ENCODE results near the gene KCNJ18. TPM values are rescaled to one million over a fixed set of nuclear protein-coding genes. Genes with fewer than 3 reads are reported as not detected.
"Not testable (repeated sequence)": the region's sequence is repeated elsewhere in the genome, so short reads cannot be mapped to it uniquely, and the experiment has no call there.

Gene KCNJ18
- total RNA-seq, 4 donors from 2014 or later = not detected

- in situ Hi-C loops (cut with MboI; ENCODE audit: low sequenced_read_pairs in 4 of 4); DNase-seq; H3K36me3 ChIP-seq; H3K4me3 ChIP-seq; H3K9me3 ChIP-seq; intact Hi-C loops (cut with DNase I; ENCODE audit: low total_unique reads); H3K27ac ChIP-seq; H3K27me3 ChIP-seq; ATAC-seq; H3K4me1 ChIP-seq: not testable (repeated sequence)
Measured at GRCh38 chr17:21665935-21666493, 26.3 kb upstream of the KCNJ18 start.

DNA sequence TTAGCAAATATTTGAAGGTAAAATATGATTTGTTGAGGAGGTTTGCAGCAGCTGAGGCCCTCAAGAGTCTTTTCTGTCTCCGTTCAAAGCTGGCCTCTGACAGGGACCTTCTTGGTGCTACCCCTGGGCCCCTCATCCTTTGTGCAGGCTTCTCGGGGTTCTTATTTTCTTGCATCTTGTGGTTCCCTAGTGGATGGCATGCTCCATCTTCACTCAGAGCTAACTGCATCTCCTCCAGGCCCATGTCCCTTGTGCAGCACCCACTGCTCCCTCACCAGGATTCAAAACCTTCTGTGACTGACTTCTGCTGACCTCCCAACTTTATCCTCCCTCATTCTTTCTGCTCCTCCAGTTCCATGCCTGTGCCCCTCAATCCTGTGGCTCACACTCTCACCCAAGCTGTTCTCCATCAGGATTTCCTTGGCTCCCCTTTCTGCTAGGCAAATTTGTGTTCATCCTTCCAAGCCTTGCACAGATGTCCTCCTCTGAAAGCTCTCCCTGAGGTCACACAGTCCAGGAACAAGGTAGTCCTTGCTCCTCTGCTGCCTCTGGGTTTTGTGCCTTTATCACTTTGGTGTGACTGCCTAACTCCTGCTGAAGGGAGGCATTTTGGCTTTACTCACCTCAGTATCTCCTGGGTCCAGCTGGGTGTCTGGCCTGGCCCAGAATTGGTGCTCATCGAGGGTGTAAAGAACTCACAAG lies 25.5 kb upstream of the KCNJ18 start:
- in situ Hi-C loops (cut with MboI; ENCODE audit: low sequenced_read_pairs in 4 of 4); H3K27ac ChIP-seq; DNase-seq; ATAC-seq; H3K4me1 ChIP-seq; intact Hi-C loops (cut with DNase I; ENCODE audit: low total_unique reads); H3K4me3 ChIP-seq; H3K36me3 ChIP-seq; H3K27me3 ChIP-seq; H3K9me3 ChIP-seq: not testable (repeated sequence)

DNA sequence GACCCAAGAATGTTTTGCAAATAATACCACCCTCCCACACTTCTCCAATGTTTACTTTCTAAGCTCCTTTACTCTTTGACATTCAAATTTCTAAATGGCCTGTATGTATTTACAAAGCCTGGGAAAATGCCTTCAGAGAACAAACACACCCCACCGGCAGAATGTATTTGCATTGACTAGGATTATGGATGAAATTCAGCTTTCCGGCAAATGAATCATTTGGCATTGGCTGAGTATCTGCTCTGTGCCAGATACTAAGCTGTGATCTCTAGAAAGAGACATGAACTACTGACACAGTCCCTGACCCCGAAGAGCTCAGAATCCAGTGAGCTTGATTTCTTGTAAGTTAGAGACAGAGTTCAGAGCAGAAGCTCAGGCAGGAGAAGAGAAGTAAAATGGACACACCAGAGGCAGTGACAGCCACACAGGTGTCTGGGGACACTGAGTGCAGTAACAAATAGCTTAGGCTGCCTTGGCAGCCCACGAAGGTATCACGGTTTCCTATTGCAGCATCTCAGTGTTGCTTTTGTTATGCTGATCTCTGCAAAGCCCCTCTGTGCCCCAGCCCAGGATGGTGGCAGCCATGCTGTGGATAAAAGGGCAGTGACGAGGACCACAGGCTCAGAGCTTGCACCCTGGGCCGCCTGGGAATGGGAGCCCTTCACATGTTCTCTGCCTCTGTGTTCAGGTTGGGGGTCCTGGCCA lies 24.8 kb upstream of the KCNJ18 start:
- DNase-seq; H3K4me1 ChIP-seq; ATAC-seq; H3K4me3 ChIP-seq; in situ Hi-C loops (cut with MboI; ENCODE audit: low sequenced_read_pairs in 4 of 4); H3K27me3 ChIP-seq; intact Hi-C loops (cut with DNase I; ENCODE audit: low total_unique reads); H3K36me3 ChIP-seq; H3K9me3 ChIP-seq; H3K27ac ChIP-seq: not testable (repeated sequence)

- H3K9me3 ChIP-seq; H3K4me3 ChIP-seq; H3K36me3 ChIP-seq; H3K27ac ChIP-seq; in situ Hi-C loops (cut with MboI; ENCODE audit: low sequenced_read_pairs in 4 of 4); ATAC-seq; H3K27me3 ChIP-seq; H3K4me1 ChIP-seq; DNase-seq; intact Hi-C loops (cut with DNase I; ENCODE audit: low total_unique reads): not testable (repeated sequence)
Measured at GRCh38 chr17:21668118-21668488, 24.2 kb upstream of the KCNJ18 start.

GRCh38 chr17:21668746-21669508 lies 23.4 kb upstream of the KCNJ18 start:
- H3K36me3 ChIP-seq; intact Hi-C loops (cut with DNase I; ENCODE audit: low total_unique reads); H3K4me1 ChIP-seq; H3K9me3 ChIP-seq; DNase-seq; ATAC-seq; in situ Hi-C loops (cut with MboI; ENCODE audit: low sequenced_read_pairs in 4 of 4); H3K27ac ChIP-seq; H3K27me3 ChIP-seq; H3K4me3 ChIP-seq: not testable (repeated sequence)

DNA sequence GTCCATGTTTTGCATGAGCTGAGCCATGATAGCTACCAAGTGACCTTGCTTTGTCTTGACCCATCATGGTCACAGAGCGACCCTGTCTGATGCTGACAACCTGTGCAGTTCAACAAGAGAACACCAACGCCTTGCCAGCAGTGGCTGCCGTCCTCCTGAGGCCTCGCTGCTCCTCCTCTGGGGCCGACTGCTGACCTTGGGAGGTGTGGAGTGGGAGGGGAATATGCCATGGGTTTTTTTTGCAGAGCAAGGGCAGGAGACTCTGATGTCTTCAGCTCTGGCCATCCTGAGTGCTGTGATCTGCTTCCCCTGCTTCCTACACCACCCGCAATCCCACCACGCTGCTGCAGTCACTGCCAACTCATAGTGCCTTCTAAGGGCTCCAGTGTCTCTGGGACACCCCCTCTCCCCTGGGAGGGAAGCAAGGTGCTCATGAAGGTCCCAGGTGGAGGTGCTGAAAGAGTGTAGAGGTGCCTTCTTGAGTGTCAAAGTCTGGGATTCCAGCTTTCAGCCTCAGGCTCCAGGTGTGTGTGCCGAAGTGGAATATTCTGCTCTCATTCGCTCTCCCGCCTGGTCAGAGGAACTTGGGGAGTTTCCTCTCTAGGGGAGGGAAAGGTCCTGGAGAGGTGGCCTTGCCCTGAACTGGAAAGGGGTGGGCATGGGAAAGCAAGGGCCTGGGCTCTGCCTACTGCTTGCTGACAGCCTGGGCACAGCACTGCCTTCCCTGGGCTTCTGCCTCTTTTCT lies 22.5 kb upstream of the KCNJ18 start:
- H3K36me3 ChIP-seq; H3K4me3 ChIP-seq; intact Hi-C loops (cut with DNase I; ENCODE audit: low total_unique reads); DNase-seq; H3K27ac ChIP-seq; H3K4me1 ChIP-seq; H3K9me3 ChIP-seq; in situ Hi-C loops (cut with MboI; ENCODE audit: low sequenced_read_pairs in 4 of 4); ATAC-seq; H3K27me3 ChIP-seq: not testable (repeated sequence)

GRCh38 chr17:21670361-21671155 lies 21.8 kb upstream of the KCNJ18 start:
- H3K36me3 ChIP-seq; DNase-seq; H3K4me1 ChIP-seq; ATAC-seq; in situ Hi-C loops (cut with MboI; ENCODE audit: low sequenced_read_pairs in 4 of 4); H3K4me3 ChIP-seq; H3K27ac ChIP-seq; H3K9me3 ChIP-seq; H3K27me3 ChIP-seq; intact Hi-C loops (cut with DNase I; ENCODE audit: low total_unique reads): not testable (repeated sequence)

GRCh38 chr17:21671437-21671836 lies 20.9 kb upstream of the KCNJ18 start:
- DNase-seq; intact Hi-C loops (cut with DNase I; ENCODE audit: low total_unique reads); H3K4me1 ChIP-seq; in situ Hi-C loops (cut with MboI; ENCODE audit: low sequenced_read_pairs in 4 of 4); H3K4me3 ChIP-seq; H3K36me3 ChIP-seq; H3K27me3 ChIP-seq; H3K27ac ChIP-seq; H3K9me3 ChIP-seq; ATAC-seq: not testable (repeated sequence)

DNA sequence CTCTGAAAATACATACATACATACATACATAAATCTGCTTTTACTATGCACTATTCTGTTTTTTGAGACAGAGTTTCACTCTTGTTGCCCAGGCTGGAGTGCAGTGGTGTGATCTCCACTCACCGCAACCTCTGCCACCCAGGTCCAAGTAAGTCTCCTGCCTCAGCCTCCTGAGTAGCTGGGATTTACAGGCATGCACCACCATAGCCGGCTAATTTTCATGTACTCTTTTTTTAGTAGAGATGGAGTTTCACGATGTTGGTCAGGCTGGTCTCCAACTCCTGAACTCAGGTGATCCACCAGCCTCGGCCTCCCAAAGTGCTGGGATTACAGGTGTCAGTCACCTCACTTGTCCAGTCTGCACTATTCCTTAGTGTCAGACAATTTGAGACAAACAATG lies 20.5 kb upstream of the KCNJ18 start:
- ATAC-seq; H3K9me3 ChIP-seq; in situ Hi-C loops (cut with MboI; ENCODE audit: low sequenced_read_pairs in 4 of 4); H3K36me3 ChIP-seq; H3K27ac ChIP-seq; H3K27me3 ChIP-seq; DNase-seq; intact Hi-C loops (cut with DNase I; ENCODE audit: low total_unique reads); H3K4me1 ChIP-seq; H3K4me3 ChIP-seq: not testable (repeated sequence)

GRCh38 chr17:21673451-21674241 lies 18.7 kb upstream of the KCNJ18 start:
- DNase-seq; H3K4me3 ChIP-seq; H3K4me1 ChIP-seq; H3K9me3 ChIP-seq; H3K27me3 ChIP-seq; intact Hi-C loops (cut with DNase I; ENCODE audit: low total_unique reads); in situ Hi-C loops (cut with MboI; ENCODE audit: low sequenced_read_pairs in 4 of 4); ATAC-seq; H3K27ac ChIP-seq; H3K36me3 ChIP-seq: not testable (repeated sequence)

Data from gastrocnemius medialis (tissue), 4 donors.